Gastrocnemius medialis (tissue), 4 donors: ENCODE results near the gene DUS1L. TPM values are rescaled to one million over a fixed set of nuclear protein-coding genes. Genes with fewer than 3 reads are reported as not detected.

Source experiments
- ATAC-seq, 2 donors: fragments of 150-250 bp; one replicate each; pipeline ENCODE4 v1.9.1; 2016
- DNase-seq, 2 donors: peaks; one replicate each; pipeline ENCODE4 v3.0.0-alpha.2; 2019
- H3K27ac ChIP-seq, 4 donors: fragments of 200-600 bp; sonication (generic); 1 replicate in 1 of 4; 2 replicates in 3 of 4; pipeline ENCODE4 v1.5.1; 2016 to 2018; ENCODE audit warnings: mild to moderate bottlenecking in 2 of 4, moderate library complexity in 1 of 4
- H3K27me3 ChIP-seq, 3 donors: fragments of 200-600 bp; sonication (generic) in 2 of 3; 1 replicate in 1 of 3; 2 replicates in 2 of 3; pipeline versions ENCODE4 v1.5.1 to v1.6.0; 2016 to 2019; ENCODE audit warnings: mild to moderate bottlenecking in 1 of 3, moderate library complexity in 1 of 3
- H3K36me3 ChIP-seq, 2 donors: fragments of 200-600 bp; sonication (generic) in 1 of 2; one replicate each; pipeline ENCODE4 v1.5.1; 2017 to 2018
- H3K4me1 ChIP-seq, 2 donors: fragments of 200-600 bp; sonication (generic) in 1 of 2; one replicate each; pipeline ENCODE4 v1.5.1; 2016 to 2017; ENCODE audit warnings: mild to moderate bottlenecking in 2 of 2
- H3K4me3 ChIP-seq, 4 donors: fragments of 200-600 bp; sonication (generic) in 3 of 4; 1 replicate in 1 of 4; 2 replicates in 3 of 4; pipeline ENCODE4 v1.5.1; 2016 to 2019; ENCODE audit warnings: mild to moderate bottlenecking in 2 of 4
- H3K9me3 ChIP-seq, 3 donors: fragments of 200-600 bp; sonication (generic) in 2 of 3; 1 replicate in 1 of 3; 2 replicates in 2 of 3; pipeline ENCODE4 v1.5.1; 2016 to 2019
- CTCF ChIP-seq, 5 experiments: fragments of 450-650 bp in 3 of 5; fragments of 200-600 bp in 2 of 5; sonication (generic) in 2 of 5; IDR thresholded peaks in 4 of 5; conservative IDR thresholded peaks in 1 of 5; 1 replicate in 4 of 5; 2 replicates in 1 of 5; pipeline ENCODE4 v1.5.1; 2016 to 2019; ENCODE audit warnings: antibody characterized with exemption in 5 of 5, mild to moderate bottlenecking in 3 of 5, moderate library complexity in 3 of 5
- POLR2A ChIP-seq, 2 donors: fragments of 450-650 bp; IDR thresholded peaks; one replicate each; pipeline ENCODE4 v1.6.1; 2017; ENCODE audit warnings: antibody characterized with exemption in 2 of 2, mild to moderate bottlenecking in 2 of 2, moderate library complexity in 2 of 2
- in situ Hi-C, 4 donors: fragments of 200-750 bp; cut with MboI; loops; one replicate each; pipeline versions ENCODE4 v1.15.0 to v1.8.0; 2017; ENCODE audit warnings: low sequenced_read_pairs in 4 of 4
- intact Hi-C: fragments of 100-400 bp; cut with DNase I; formaldehyde crosslinking; loops from one replicate; pipeline ENCODE4 v1.15.1; 2023; ENCODE audit warnings: low total_unique reads
- total RNA-seq, 4 donors: library from RNA; depleted of rRNA; stranded (reverse); fragments of >200 nt; gene quantifications; one replicate each; pipeline versions ENCODE4 v1.1.0 to v1.2.3, GENCODE V29; 2016

DUS1L gene
- total RNA-seq, 4 donors from 2014 or later = 54.6 to 119 (median 83.2) TPM

DNA sequence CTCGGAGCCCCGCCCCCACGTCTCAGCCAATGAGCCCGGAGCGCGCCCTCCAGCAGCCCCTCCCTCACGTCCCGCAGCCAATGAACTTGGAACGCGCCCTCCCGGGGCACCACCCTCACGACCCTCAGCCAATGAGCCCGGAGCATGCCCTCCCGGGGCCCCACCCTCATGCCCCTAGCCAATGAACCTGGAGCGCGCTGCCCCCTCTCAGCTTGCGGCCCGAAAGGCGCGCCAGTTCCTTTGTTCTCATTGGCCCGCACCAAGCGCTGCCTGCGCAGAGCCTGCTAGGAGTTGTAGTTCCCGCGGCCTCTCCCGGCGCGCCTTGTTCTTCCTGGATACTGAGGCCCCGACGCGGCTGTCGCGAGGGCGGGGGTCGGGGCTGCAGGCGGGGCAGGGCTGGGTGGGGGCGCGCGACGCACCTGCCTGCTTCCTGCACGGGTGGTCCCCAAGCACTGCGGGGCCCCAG lies 42.6 kb downstream of the DUS1L start, which contains the start of gene LRRC45:
Gene LRRC45 (plus strand): TSS at position 325 of the 466 bp plus-strand sequence. CDS start 339 bp downstream, outside the sequence.
- no peak for TF ChIP-seq POLR2A (IDR thresholded peaks at IDR 0.05)
- no peak for TF ChIP-seq CTCF (IDR thresholded peaks at IDR 0.05 in 4 of 5, conservative IDR thresholded peaks at IDR 0.05 in 1 of 5)
- Histone ChIP-seq H3K27ac (peak within 1 kb of the TSS; percentile 78 to 86 (median 79)), H3K4me3 (peak within 1 kb of the TSS; percentile 89 to 92 (median 92)), H3K27me3 (no peaks in the 10 kb centered on the region), H3K4me1 (peaks cover 25 to 54% of the 10 kb centered on the region in 2 donors), H3K36me3 (no peaks in the 10 kb centered on the region), H3K9me3 (no peaks in the 10 kb centered on the region)
- intact Hi-C loops = loop anchor here (1.0 kb wide), 3 partner anchors 14 to 163 kb away; partner anchors contain the start of genes ASPSCR1, DCXR and P4HB
- DNase-seq (peak; percentile 100), ATAC-seq (peak; percentile 86 to 91)
- in situ Hi-C loops = loop anchor here in 1 of 4 donors (5.0 kb wide), 1 partner anchor 61 kb away; the partner anchor contains the start of gene NOTUM

GRCh38 chr17:82022310-82022980 lies 43.2 kb downstream of the DUS1L start, which contains the start of gene CENPX:
Gene CENPX, minus strand, starts transcription at chr17:82022878. Its CDS starts 17 bp downstream, at chr17:82022861.
- peak within 1 kb of the TSS; percentile 89 to 92 (median 92) for H3K4me3 ChIP-seq
- peak within 1 kb of the TSS; percentile 78 to 86 (median 79) for H3K27ac ChIP-seq
- intact Hi-C loops = no loop called here
- peaks cover 25 to 60% of the 10 kb centered on the region in 2 donors for H3K4me1 ChIP-seq
- no peaks in the 10 kb centered on the region for H3K27me3 ChIP-seq
- no peaks in the 10 kb centered on the region for H3K9me3 ChIP-seq
- DNase-seq (no peak), ATAC-seq (no peak)
- TF ChIP-seq POLR2A (IDR thresholded peaks at IDR 0.05) (peak; percentile 55 to 82), CTCF (IDR thresholded peaks at IDR 0.05 in 4 of 5, conservative IDR thresholded peaks at IDR 0.05 in 1 of 5) (no peak)
- H3K36me3 ChIP-seq = no peaks in the 10 kb centered on the region
- in situ Hi-C loops = loop anchor here in 1 of 4 donors (5.0 kb wide), 1 partner anchor 60 kb away; the partner anchor contains the start of gene NOTUM

- DNase-seq (no peak), ATAC-seq (no peak)
- intact Hi-C loops (loop anchor here (1.0 kb wide), 1 partner anchor 63 kb away; no protein-coding TSS in a partner anchor), in situ Hi-C loops (loop anchor here in 1 of 4 donors (5.0 kb wide), 1 partner anchor 60 kb away; the partner anchor contains the start of gene NOTUM)
- no peaks in the 10 kb centered on the region for H3K9me3 ChIP-seq
- H3K36me3 ChIP-seq = no peaks in the 10 kb centered on the region
- TF ChIP-seq CTCF (IDR thresholded peaks at IDR 0.05 in 4 of 5, conservative IDR thresholded peaks at IDR 0.05 in 1 of 5) (no peak), POLR2A (IDR thresholded peaks at IDR 0.05) (no peak)
- H3K4me3 ChIP-seq = peak overlapping the region; percentile 89 to 92 (median 92)
- peaks cover 25 to 63% of the 10 kb centered on the region in 2 donors for H3K4me1 ChIP-seq
- H3K27ac ChIP-seq = peak overlapping the region in 3 of 4 donors; percentile 79 to 86 (median 79)
- no peaks in the 10 kb centered on the region for H3K27me3 ChIP-seq
Observed at GRCh38 chr17:82021900-82022309, 43.7 kb downstream of the DUS1L start.

DNA sequence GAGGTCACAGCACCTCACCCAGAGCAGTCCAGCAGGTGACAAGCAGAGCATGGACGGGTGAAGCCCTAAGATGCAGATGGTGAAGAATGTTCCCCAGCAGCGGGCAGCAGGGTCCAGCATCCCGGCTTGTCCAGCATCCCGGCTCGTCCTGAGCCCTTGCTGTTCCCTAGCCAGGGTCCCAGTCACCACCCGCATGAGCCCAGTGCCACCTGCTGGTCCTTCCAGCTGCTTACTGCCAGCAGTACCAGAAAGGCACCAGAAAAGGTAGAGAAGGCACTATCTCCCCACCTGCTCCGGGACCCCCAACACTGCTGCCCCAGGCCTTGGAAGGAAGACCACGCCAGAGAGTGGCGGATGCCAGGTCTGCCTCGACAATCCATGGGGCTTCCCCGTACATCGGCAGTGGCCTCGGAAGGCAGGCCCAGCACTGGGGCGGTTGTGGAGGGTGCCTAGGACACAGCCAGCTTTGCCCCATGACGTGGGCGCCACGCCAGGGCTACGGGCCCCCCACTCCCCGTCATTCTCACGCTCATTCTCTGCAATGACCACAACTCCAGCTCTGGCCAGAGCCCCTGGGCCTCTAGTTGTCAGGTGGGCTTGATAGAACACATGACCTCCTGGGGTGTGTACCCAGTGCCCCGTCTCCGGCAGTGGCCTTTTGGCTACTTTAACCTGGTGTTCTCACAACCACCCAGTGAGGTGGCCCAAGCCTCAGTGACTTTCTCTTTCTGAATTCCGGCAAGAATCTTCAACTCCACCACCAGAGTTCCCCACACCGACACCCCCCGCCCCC lies 44.3 kb downstream of the DUS1L start:
- intact Hi-C loops = loop anchor here (1.0 kb wide), 1 partner anchor 62 kb away; no protein-coding TSS in a partner anchor
- Histone ChIP-seq H3K4me1 (peaks cover 25 to 63% of the 10 kb centered on the region in 2 donors), H3K27ac (peak overlapping the region in 2 of 4 donors; percentile 79 to 86), H3K36me3 (no peaks in the 10 kb centered on the region), H3K27me3 (no peaks in the 10 kb centered on the region), H3K9me3 (no peaks in the 10 kb centered on the region), H3K4me3 (peak overlapping the region in 3 of 4 donors; percentile 89 to 92 (median 91))
- TF ChIP-seq CTCF (IDR thresholded peaks at IDR 0.05 in 4 of 5, conservative IDR thresholded peaks at IDR 0.05 in 1 of 5) (peak; percentile 72 to 88 (median 80)), POLR2A (IDR thresholded peaks at IDR 0.05) (no peak)
- in situ Hi-C loops = loop anchor here in 1 of 4 donors (5.0 kb wide), 1 partner anchor 59 kb away; the partner anchor contains the start of gene NOTUM
- ATAC-seq = peak; percentile 25 to 28
- DNase-seq = peak; percentile 58 to 78
